Stimulated activated naive CD8-positive, alpha-beta T cell treated with anti-CD3 and anti-CD28 coated beads, Interleukin-15, Interleukin-2, amounts not matched to agents 100 ng/mL and 50 ng/mL, for 24 hours (primary cell): ENCODE measurements around the gene BLID.

ENCODE experiments used
- H3K27ac Mint-ChIP-seq: one replicate; pipeline ENCODE4 v1.8.0; 2021; ENCODE audit warnings: mild to moderate bottlenecking, mixed read lengths
- H3K27me3 Mint-ChIP-seq: one replicate; pipeline ENCODE4 v1.8.0; 2021; ENCODE audit warnings: mixed read lengths
- H3K36me3 Mint-ChIP-seq: one replicate; pipeline ENCODE4 v1.8.0; 2021; ENCODE audit warnings: low read depth, mixed read lengths
- H3K4me1 Mint-ChIP-seq: one replicate; pipeline ENCODE4 v1.8.0; 2021; ENCODE audit warnings: low read depth, mixed read lengths
- H3K4me3 Mint-ChIP-seq: one replicate; pipeline ENCODE4 v1.8.0; 2021; ENCODE audit warnings: mild to moderate bottlenecking, mixed read lengths
- H3K9me3 Mint-ChIP-seq: one replicate; pipeline ENCODE4 v1.8.0; 2021; ENCODE audit warnings: mixed read lengths

BLID gene

GRCh38 chr11:122091835-122092234, 24.2 kb downstream of the BLID start:
- Mint-ChIP-seq H3K27me3 (peaks cover 36% of the 10 kb centered on the region), H3K27ac (no peak overlapping the region), H3K4me1 (no peaks in the 10 kb centered on the region), H3K9me3 (no peaks in the 10 kb centered on the region), H3K4me3 (no peak overlapping the region), H3K36me3 (no peaks in the 10 kb centered on the region)

DNA sequence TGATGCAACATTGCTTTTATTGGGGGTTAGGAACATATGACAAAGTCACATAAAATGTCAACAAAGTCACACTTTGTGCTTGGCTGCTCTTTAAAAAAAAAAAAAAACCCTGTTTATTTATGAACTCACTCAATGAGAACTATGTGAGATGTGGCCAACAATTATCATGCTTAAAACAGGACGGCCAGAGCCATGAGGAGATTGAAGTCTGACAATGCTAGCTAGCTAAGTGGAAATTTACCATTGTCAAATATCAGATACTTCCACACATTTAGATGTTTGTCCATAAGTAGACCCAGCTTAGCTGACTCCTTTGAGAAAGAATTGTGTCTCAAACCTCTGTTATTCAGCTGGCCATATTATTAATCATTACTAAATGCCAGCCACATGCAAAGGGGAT, 26.9 kb downstream of the BLID start:
- peaks cover 20% of the 10 kb centered on the region for H3K27me3 Mint-ChIP-seq
- H3K36me3 Mint-ChIP-seq, result no peaks in the 10 kb centered on the region
- H3K27ac Mint-ChIP-seq, result no peak overlapping the region
- no peaks in the 10 kb centered on the region for H3K4me1 Mint-ChIP-seq
- H3K4me3 Mint-ChIP-seq, result no peak overlapping the region
- H3K9me3 Mint-ChIP-seq, result no peaks in the 10 kb centered on the region

DNA sequence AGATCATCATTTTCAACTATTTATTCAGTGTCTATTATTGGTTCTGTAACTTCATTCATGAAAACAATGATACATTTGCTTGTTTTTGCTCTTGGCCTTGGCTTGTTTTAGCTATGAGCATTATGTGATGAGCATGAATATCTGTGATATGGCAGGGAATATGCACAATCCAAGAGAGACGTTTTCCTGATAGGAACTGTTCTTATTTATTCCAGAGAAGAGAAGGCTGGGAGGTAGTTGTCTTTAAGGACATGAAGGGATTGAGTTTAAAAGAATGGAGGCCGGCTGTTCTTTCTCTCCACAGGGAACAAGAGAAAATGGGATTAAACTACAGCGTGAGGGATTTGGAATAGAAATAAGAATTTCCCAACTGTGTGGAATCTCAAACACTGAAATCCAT, 30.3 kb downstream of the BLID start:
- peaks cover 10% of the 10 kb centered on the region for H3K27me3 Mint-ChIP-seq
- no peaks in the 10 kb centered on the region for H3K9me3 Mint-ChIP-seq
- no peak overlapping the region for H3K4me3 Mint-ChIP-seq

DNA sequence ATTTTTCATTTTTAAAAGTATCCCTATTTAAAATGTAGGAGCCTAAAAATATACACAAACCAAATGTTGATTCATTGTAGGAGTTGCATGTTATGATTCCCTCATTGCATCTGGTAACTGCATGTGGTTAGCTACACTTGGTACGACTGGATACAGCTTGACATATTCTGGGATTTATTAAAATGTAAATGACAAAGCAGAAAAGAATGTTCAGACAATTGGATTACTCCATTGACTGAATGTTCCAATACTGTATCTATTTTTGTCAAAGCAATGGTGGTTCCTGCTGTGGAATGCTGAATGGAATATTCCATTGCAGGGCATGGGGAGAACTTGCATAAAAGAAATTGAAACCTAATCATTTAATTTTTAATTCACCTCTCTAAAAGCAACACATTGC, 30.8 kb downstream of the BLID start:
- Mint-ChIP-seq H3K4me3 (no peak overlapping the region), H3K4me1 (no peaks in the 10 kb centered on the region), H3K36me3 (no peaks in the 10 kb centered on the region), H3K9me3 (no peaks in the 10 kb centered on the region), H3K27ac (no peak overlapping the region), H3K27me3 (peaks cover 10% of the 10 kb centered on the region)

More for the DNA sequence above, 30.3 kb downstream of the BLID start:
- Mint-ChIP-seq H3K4me1 (no peaks in the 10 kb centered on the region), H3K36me3 (no peaks in the 10 kb centered on the region), H3K27ac (no peak overlapping the region)

- no peak overlapping the region for H3K4me3 Mint-ChIP-seq
- no peaks in the 10 kb centered on the region for H3K27me3 Mint-ChIP-seq
- no peaks in the 10 kb centered on the region for H3K4me1 Mint-ChIP-seq
- H3K27ac Mint-ChIP-seq, result no peak overlapping the region
- no peaks in the 10 kb centered on the region for H3K36me3 Mint-ChIP-seq
- no peaks in the 10 kb centered on the region for H3K9me3 Mint-ChIP-seq
Measured at GRCh38 chr11:122082205-122082604, 33.8 kb downstream of the BLID start.

DNA sequence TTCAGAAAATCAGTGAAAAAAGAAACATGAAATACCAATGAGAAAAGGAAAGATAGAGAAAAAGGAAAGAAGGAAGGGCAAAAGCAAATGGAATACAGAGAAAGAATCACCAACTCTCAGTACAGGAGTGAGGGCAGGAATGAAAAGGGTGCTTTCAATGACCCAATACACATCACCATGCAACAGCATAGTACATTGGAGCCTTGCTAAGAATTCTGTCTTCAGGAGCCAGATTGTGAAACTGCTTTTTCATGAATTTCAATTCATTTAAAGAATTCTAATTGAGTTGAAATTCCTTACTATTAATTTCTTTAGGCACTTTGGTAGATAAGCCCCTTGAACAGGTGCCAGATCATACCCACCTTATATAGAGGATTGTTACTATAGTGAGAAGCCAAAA, 34.9 kb downstream of the BLID start:
- no peaks in the 10 kb centered on the region for H3K9me3 Mint-ChIP-seq
- H3K4me3 Mint-ChIP-seq, result no peak overlapping the region
- H3K4me1 Mint-ChIP-seq, result no peaks in the 10 kb centered on the region
- H3K27me3 Mint-ChIP-seq, result no peaks in the 10 kb centered on the region
- H3K27ac Mint-ChIP-seq, result no peak overlapping the region
- H3K36me3 Mint-ChIP-seq, result no peaks in the 10 kb centered on the region

- Mint-ChIP-seq H3K27me3 (no peaks in the 10 kb centered on the region), H3K27ac (no peak overlapping the region), H3K4me1 (no peaks in the 10 kb centered on the region), H3K36me3 (no peaks in the 10 kb centered on the region), H3K4me3 (no peak overlapping the region), H3K9me3 (no peaks in the 10 kb centered on the region)
Measured at GRCh38 chr11:122077459-122077858, 38.6 kb downstream of the BLID start.

- no peak overlapping the region for H3K4me3 Mint-ChIP-seq
- no peaks in the 10 kb centered on the region for H3K9me3 Mint-ChIP-seq
- no peaks in the 10 kb centered on the region for H3K36me3 Mint-ChIP-seq
- H3K27ac Mint-ChIP-seq, result no peak overlapping the region
- no peaks in the 10 kb centered on the region for H3K4me1 Mint-ChIP-seq
- H3K27me3 Mint-ChIP-seq, result no peaks in the 10 kb centered on the region
Measured at GRCh38 chr11:122076512-122077120, 39.4 kb downstream of the BLID start.

DNA sequence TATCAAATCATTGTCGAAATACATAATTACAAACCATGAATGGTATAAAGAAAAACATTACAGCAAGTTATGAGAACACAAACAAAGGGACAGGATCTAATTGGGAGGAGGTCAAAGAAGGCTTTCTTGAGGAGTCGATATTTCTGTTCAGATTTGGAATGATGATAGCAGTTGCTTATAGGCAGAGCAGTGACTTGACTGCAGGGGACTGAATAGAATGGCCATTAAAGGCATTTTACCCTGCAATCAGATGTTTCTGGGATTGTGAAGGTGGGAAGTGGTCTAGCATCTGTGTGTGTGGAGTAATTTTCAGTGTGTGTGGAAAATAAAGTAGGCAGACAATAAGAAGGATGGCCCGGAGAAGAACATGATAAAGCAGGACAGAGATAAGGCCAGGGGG, 41.0 kb downstream of the BLID start:
- Mint-ChIP-seq H3K9me3 (no peaks in the 10 kb centered on the region), H3K27me3 (no peaks in the 10 kb centered on the region), H3K4me1 (no peaks in the 10 kb centered on the region), H3K4me3 (no peak overlapping the region), H3K36me3 (no peaks in the 10 kb centered on the region), H3K27ac (no peak overlapping the region)

- H3K36me3 Mint-ChIP-seq, result no peaks in the 10 kb centered on the region
- H3K4me1 Mint-ChIP-seq, result no peaks in the 10 kb centered on the region
- no peaks in the 10 kb centered on the region for H3K27me3 Mint-ChIP-seq
- no peaks in the 10 kb centered on the region for H3K9me3 Mint-ChIP-seq
- no peak overlapping the region for H3K4me3 Mint-ChIP-seq
- H3K27ac Mint-ChIP-seq, result no peak overlapping the region
Measured at GRCh38 chr11:122074022-122074421, 42.0 kb downstream of the BLID start.

- no peak overlapping the region for H3K27ac Mint-ChIP-seq
- no peaks in the 10 kb centered on the region for H3K27me3 Mint-ChIP-seq
- no peaks in the 10 kb centered on the region for H3K36me3 Mint-ChIP-seq
- no peak overlapping the region for H3K4me3 Mint-ChIP-seq
- H3K9me3 Mint-ChIP-seq, result no peaks in the 10 kb centered on the region
- H3K4me1 Mint-ChIP-seq, result no peaks in the 10 kb centered on the region
Measured at GRCh38 chr11:122071709-122072202, 44.3 kb downstream of the BLID start.

GRCh38 chr11:122069707-122070360, 46.2 kb downstream of the BLID start:
- no peaks in the 10 kb centered on the region for H3K4me1 Mint-ChIP-seq
- H3K36me3 Mint-ChIP-seq, result no peaks in the 10 kb centered on the region
- no peak overlapping the region for H3K27ac Mint-ChIP-seq
- H3K27me3 Mint-ChIP-seq, result peaks cover 6% of the 10 kb centered on the region
- H3K4me3 Mint-ChIP-seq, result no peak overlapping the region
- no peaks in the 10 kb centered on the region for H3K9me3 Mint-ChIP-seq

DNA sequence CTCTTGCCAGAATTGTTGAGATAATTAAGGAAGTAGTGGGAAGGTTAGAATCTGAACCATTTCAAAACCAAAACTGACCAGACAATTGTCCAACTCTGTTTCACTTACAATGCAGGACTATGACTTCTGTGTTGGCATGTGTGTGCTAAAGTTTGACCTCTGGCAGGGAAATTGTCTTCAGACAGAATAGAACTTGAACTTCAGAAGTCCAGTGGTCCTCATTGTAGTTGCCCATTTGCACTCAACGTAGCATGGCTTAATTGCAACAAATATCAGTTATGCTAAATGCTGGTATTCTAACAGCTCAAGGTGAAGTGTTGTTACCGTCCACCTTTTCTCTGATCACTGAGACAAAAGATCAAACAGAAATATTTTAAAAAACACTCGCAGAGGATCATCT, 47.2 kb downstream of the BLID start:
- Mint-ChIP-seq H3K4me1 (no peaks in the 10 kb centered on the region), H3K27me3 (peaks cover 6% of the 10 kb centered on the region), H3K4me3 (no peak overlapping the region), H3K36me3 (no peaks in the 10 kb centered on the region), H3K9me3 (no peaks in the 10 kb centered on the region), H3K27ac (no peak overlapping the region)

GRCh38 chr11:122068141-122068540, 47.9 kb downstream of the BLID start:
- Mint-ChIP-seq H3K27me3 (peaks cover 6% of the 10 kb centered on the region), H3K9me3 (no peaks in the 10 kb centered on the region), H3K27ac (no peak overlapping the region), H3K4me1 (no peaks in the 10 kb centered on the region), H3K36me3 (no peaks in the 10 kb centered on the region), H3K4me3 (no peak overlapping the region)
